HG03175 (cell line): Measurements from ENCODE around the gene TOR1A.
A peak's percentile ranks its signal among the peaks of the same experiment; 100 is the strongest.

Source experiments
- ATAC-seq: cut with Tn5 transposase; IDR thresholded peaks from one replicate; pipeline ENCODE4 v1.9.1; 2021; ENCODE audit warnings: mild to moderate bottlenecking, moderate library complexity; ENCODE audit not compliant: unreplicated experiment

Gene TOR1A

DNA sequence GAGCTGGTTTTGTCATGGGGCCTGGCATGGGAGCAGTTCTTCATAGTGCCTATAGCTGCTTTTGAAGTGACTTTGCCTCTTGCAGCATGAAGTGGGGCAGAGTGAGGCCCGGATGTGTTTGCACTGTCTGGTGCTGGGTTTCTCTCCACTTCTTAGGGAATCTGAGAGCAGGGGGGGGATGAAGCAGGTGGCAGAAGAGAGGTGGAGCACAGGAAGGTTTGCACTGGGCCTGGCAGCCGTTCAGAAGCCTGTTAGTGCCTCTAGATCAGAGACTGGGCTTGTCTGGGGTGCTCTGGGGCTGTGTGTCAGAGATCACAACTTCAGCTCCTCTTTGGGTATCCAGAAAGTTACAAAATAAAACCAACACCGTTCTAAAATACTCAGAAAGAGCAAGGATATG lies 29.7 kb upstream of the TOR1A start:
- no peak for ATAC-seq

DNA sequence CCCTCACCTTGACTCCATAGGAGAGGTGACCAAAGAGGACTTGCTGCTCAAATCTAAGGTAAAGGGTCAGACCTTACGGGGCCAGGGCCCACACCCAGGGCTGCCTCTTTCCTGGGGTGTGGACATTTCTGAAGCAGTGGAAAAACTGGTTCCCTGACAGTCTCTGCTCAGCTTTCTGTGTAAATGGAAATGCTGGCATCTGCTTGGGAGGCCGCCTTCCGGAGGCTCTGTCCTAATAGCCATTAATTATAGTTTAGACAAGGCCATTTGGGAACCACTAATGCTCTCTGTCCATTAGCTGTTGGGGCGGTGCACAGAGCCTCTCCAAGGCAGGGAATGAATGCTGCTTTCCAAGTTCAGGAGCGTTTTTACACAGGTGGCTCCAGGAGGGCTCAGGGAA lies 28.6 kb upstream of the TOR1A start:
- ATAC-seq: no peak

DNA sequence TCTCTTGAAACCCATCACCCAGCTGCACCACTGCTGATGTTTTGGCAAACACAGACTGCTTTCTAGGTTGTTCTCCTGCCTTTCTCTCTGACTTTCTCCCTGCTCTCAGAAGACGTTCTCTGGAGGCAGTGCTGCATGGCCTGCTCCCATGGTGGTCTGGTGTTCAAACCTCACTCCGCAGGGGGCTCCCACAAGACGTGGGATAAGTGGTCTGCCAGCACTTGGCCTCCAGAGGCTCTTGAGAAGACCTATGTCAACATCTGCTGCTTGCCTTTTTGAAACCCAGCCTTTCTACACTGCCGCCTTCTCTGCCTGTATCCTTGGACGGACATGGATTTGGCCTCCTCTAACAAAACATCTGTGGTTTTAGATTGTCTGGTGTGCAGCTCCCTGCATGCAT lies 27.9 kb upstream of the TOR1A start:
- ATAC-seq: no peak

GRCh38 chr9:129850821-129851550 lies 27.1 kb upstream of the TOR1A start:
- no peak for ATAC-seq

- ATAC-seq: no peak
Observed at GRCh38 chr9:129849901-129850300, 26.0 kb upstream of the TOR1A start.

- ATAC-seq: no peak
Observed at GRCh38 chr9:129848712-129849441, 24.9 kb upstream of the TOR1A start.

GRCh38 chr9:129845373-129845772 lies 21.4 kb upstream of the TOR1A start:
- no peak for ATAC-seq

GRCh38 chr9:129841071-129841470 lies 17.1 kb upstream of the TOR1A start:
- ATAC-seq: no peak

DNA sequence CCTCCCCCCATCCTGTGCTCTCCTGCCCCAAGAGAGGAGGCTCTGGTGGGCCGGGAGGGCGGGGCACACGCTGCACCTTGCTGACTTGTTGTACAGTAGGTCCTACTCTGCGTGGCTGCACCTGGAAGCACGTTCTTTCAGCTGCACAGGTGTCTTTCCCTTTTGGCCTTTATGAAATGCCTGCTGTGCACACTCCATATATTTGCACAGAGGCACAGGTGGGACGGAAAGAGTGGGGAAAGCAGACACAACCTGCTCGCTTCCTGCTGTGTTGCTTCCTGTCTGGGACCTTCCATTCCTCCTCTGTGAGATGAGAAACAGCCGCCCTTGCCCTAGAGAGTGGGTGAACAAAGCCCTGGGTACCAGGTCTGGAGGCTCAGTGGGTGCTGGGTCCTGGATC lies 16.1 kb upstream of the TOR1A start:
- no peak for ATAC-seq

DNA sequence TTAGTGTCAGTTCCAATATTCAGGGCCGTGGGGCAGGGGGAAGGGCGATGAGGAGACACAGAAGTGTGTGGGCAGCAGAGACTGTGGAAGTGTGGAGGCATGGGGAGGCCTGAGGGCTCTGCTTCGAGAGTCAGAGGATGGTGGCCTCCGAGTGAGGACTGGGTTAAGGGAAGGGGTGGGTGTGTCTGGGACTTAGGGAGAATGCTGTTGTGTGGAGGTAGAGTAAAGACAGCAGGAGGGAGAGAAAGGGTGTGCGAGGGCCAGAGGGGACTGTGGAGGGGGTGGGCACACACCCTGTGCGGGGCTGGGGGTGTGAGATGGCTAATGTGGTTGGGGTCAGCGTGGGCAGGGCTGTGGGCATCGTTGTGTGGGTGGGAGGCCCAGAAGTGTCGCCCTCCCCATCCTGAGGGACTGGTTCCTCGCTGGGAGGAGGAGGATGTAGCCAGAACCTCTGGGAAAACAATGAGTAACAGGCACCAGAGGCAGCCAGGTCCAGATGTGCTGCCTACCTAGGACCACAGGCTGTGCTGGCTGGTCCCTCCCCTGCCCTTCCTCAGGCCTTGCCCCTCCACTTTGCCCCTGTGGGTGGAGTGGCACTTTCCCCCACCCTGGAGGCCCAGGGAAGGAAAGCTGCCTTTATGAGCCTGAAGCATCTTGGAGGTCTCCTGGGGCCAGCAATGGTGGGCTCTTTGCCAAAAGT lies 15.5 kb upstream of the TOR1A start:
- ATAC-seq: no peak

- no peak for ATAC-seq
Observed at GRCh38 chr9:129838707-129839259, 14.8 kb upstream of the TOR1A start.

GRCh38 chr9:129836311-129837007 lies 12.5 kb upstream of the TOR1A start:
- no peak for ATAC-seq

DNA sequence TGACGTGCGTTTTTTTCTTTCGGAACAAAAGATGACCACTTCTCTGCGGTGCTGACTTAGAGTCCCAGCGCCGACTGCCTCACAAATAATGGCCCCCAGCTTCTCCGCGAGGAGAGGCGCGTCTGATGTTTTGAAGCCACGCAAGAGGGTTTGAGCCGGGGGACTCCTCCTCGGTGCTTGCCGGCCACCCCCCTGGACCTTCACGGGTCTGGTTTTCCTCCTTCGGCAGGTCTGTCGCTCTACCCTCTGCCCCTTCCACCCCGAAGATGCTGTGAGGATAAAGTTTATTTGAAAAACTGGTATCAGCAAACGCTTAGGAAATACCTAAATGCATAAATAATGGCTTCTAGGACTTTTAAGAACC lies 11.9 kb upstream of the TOR1A start:
- ATAC-seq: no peak

GRCh38 chr9:129835128-129835859 lies 11.4 kb upstream of the TOR1A start, which contains the start of the genes C9orf78 and USP20:
Gene C9orf78 (minus strand): TSS chr9:129835275. CDS start chr9:129835221, 54 bp downstream.
Gene USP20 (plus strand): TSS chr9:129835458. CDS start chr9:129852556, 17,098 bp downstream.
- ATAC-seq: peak; percentile 94

DNA sequence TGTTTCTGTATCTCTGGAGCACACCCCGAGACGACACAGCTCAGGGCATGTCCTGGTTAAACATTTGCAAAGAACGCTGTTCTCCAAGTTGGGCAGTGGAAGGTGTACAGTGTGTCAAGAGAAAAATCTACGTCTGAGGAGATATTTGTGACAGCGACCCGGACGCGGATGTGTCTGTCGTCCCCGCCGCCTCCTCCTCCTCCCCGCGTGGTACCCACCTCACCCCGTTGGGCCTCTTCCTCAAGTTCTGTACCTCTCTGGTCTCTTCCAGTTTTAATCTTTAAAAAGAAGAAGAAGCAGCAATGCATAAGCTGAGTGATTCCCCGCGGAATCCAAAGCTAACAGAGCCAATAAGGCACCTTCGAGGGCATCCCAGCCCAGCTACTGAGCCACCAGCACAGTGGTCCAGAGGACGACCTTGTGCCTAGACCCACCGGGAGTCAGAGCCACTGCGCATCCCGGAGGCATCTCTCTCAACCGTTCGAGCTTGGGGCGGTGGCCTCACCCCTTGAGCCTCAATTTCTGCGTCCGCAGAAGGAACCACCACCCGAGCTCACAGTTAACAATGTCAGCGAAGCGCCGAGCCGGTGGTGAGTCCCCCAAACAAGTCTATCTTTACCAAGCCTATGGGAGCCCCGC lies 10.7 kb upstream of the TOR1A start:
- no peak for ATAC-seq

GRCh38 chr9:129832982-129833381 lies 9.0 kb upstream of the TOR1A start:
- ATAC-seq: no peak

DNA sequence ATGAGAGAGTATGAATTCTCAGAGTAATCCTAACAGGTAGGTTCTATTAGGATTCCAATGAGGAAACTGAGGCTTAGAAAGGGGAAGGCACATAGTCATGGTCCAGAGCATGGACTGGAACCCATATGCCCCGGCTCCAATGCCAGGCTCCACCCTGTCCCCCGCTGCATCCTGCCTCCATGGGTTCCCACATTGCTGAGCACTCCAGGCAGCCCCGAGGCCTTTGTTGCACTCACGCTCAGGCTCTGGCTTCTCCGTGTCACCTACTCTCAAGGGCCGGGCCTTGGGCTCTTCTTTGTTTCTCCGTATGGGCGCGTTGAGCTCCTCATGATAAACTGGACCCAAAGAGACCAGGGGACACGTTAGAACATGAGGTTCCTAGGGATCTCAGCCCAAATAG lies 5.0 kb upstream of the TOR1A start:
- ATAC-seq: no peak

- no peak for ATAC-seq
Observed at GRCh38 chr9:129828051-129828450, 4.1 kb upstream of the TOR1A start.

DNA sequence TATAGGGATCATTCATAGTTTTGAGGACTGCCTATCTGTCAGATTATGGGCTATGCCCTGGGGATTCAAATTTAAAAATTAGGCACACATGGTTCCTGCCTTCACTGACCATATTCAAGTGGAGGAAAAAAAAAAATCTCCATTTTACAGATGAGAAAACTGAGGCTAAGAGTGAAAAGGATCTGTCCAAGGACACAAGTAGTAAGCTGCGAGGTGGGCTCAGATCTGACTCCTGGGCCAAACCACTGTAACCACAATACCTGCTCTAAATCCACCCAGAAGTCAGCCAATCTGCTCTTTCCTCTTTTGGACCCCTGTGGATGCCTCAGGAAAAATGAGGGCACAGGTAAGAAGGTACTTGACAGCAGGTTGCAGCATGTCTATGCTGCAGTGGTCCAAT lies 2.8 kb upstream of the TOR1A start:
- ATAC-seq: no peak

DNA sequence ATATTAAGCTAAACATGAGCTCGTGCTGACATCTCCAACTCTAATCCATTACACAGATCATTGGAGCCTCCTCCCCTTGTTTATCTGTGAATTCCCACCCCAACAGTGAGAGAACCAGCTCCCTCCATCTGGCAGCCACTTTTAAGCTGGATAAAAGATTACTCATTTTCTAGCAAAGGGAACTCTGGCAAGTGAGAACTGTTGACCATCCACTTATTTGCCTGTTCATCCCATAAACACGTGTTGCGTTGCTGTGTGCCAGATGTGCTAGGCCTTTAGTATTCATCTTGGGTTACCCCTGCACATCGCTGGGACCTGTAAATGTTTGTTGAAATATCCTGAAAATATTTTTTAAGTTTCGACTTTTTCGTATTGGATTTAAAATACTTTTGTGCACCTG lies 2.4 kb upstream of the TOR1A start:
- no peak for ATAC-seq
